Glomerular endothelial cell (primary cell): ENCODE measurements around the gene RND2. TPM values are rescaled to one million over a fixed set of nuclear protein-coding genes. Genes with fewer than 3 reads are reported as not detected.

Experiments used
- DNase-seq: peaks from one replicate; pipeline ENCODE4 v3.0.0-alpha.2; 2011; ENCODE audit warnings: low read depth, low spot score; ENCODE audit errors: extremely low read depth
- total RNA-seq: library from RNA; depleted of rRNA; stranded (reverse); fragments of >200 nt; gene quantifications from 2 replicates; pipeline ENCODE4 v1.2.3, GENCODE V29; 2015

The RND2 gene
- total RNA-seq, 1 donor from 2014 or later = 0.18 TPM

DNA sequence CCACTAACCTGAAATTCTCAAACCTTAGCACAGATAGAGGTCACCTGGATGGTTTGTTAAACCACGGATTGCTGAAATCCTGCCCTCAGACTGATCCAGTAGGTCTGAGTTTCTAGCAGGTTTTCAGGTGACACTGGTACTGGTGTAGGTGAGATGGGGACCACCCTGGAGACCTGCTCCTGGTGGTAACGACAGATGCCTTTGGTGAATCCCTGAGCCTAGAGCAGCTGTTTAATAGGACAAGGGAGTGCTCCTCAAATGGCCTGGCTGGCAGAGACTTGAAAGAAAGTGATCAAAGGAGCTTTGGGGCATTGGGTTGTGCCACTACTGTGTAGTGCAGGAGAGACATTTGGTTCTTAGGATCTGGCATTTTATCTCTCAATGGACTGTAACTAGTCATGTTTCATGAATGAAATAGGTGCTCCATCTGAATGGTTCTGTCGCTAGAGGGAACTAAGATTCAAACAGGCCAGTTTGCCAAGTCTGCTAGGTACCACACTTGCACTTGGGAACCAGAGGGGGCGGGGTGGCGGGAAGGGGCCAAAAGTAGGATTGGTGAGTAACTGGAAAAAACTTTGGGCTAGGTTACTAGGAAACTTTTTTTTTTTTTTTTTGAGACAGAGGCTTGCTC lies 21.4 kb upstream of the RND2 start:
- no peak for DNase-seq

DNA sequence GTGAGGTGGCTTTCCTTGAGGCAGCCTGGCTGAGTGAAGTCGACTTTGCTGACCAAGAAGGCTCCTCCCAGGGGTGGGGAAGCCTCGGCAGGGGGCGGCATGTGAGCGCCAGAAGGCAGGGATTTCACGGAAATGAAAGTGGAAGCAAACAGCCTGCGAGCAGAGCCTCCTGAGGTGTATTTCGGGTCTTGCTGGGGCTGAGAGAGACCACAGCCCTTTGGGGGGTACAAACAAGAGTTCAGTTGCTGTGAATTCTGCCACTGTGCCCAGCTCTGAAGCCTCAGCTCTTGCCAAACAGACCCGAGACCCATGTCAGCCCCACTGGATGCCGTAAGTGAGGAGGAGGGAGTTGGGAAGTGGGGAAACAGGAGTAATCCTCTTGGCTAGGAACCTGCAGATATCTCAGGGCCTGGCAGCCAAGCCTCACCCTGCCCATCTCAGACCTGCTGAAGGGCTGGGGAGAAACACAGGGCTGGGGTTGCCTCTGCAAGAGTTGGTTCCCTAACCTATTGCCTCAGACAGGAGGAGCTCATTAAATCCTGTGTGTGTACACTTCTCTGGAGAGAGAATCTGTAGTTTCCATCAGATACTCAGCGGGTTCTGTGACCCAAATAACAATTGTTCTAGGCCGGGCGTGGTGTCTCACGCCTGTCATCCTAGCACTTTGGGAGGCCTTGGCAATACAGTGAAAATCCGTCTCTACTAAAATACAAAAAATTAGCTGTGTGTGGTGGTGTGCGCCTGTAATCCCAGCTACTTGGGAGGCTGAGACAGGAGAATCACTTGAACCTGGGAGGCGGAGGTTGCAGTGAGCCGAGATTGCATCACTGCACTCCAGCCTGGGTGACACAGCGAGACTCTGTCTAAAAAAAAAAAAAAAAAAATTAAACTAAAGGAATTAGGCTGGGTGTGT lies 18.1 kb upstream of the RND2 start, which contains the start of gene IFI35:
TSS of gene IFI35 (plus strand) at position 146 of the 913 bp plus-strand sequence. CDS start at position 310, 164 bp downstream.
- no peak for DNase-seq

DNA sequence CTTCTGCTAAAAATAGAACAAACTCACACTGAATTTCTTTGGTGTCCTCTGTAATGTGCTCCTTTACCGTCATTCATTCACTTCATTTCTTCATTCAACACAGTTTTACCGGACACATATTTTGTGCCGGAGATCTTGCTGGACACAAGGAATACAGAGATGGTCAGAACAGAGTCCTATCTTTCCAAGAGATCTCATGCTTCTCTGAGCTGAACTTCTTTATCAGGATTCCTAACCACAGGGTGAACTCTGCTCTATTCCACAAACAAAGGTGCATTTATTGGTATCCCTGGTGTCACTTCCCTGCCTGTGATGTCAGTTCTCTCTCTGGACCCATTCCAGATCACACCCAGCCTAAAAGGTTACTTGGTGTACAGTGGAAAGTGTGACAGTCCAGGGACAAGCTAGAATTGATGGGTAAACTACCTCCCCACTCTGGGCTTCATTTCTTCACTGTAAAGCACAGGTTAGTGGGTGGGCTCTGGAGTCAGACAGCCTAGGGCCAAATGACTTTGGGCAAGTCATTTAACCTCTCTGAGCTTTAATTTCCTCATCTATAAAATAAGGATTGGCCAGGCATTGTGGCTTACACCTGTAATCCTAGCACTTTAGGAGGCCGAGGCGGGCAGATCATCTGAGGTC lies 14.2 kb upstream of the RND2 start:
- no peak for DNase-seq

DNA sequence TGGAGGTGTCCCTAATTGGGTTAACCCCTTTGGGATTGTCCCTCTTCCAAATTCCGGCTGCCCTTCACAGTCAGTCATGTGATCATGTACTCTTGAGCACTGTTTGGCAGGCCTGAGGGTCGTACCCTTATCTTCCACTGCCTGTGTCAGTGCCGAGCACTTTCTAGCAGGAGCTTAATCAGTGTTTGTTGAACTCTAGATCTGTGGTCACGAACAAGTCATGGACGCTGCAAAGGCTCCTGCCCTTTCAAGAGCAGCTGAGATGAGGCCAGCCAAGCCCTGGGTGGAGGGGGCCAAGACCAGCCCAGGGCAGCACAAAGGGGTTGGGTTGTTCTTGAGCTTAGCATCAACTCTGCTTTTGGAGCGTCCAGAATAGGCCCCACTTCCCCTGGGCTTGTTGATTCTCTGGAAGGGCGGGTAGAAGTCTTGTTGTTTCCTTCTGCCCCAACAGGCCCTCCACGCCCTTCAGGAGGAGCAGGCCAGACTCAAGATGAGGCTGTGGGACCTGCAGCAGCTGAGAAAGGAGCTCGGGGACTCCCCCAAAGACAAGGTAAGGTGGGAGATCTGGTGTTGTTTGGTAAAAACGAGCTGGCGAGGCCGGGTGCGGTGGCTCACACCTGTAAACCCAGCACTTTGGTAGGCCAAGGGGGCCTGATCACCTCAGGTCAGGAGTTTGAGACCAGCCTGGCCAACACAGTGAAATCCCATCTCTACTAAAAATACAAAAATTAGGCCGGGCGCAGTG lies 13.1 kb upstream of the RND2 start:
- no peak for DNase-seq

DNA sequence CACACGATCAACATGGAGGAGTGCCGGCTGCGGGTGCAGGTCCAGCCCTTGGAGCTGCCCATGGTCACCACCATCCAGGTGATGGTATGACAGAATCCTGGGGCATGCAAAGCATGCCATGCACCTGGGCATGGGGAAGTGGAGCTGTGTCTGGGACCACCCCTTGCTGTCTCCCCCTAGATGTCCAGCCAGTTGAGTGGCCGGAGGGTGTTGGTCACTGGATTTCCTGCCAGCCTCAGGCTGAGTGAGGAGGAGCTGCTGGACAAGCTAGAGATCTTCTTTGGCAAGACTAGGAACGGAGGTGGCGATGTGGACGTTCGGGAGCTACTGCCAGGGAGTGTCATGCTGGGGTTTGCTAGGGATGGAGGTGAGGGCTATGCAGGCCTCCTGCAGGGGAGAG lies 11.7 kb upstream of the RND2 start:
- no peak for DNase-seq

DNA sequence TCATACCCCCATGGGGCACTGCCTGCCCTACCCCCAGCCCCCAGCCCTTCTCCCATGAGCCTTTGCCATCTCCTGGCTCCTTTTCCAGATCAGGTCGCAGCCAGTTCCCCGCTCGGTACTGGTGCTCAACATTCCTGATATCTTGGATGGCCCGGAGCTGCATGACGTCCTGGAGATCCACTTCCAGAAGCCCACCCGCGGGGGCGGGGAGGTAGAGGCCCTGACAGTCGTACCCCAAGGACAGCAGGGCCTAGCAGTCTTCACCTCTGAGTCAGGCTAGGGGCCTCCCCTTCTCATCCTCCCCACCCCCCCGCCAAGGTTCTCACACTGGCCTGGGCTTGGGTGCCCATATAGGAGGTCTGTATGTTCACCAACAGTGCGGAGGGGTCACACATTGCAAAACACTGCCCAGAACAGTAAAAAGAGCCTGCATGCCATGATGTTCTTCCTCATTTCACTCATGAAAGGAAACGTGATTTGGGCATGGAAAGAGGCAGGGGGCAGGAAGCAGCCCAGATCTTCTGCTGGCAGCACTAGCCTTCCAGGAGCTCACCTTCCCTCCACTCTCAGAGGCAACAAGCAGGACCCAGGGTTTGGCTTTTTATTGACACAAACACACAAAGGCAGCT lies 10.9 kb upstream of the RND2 start:
- DNase-seq = no peak

DNA sequence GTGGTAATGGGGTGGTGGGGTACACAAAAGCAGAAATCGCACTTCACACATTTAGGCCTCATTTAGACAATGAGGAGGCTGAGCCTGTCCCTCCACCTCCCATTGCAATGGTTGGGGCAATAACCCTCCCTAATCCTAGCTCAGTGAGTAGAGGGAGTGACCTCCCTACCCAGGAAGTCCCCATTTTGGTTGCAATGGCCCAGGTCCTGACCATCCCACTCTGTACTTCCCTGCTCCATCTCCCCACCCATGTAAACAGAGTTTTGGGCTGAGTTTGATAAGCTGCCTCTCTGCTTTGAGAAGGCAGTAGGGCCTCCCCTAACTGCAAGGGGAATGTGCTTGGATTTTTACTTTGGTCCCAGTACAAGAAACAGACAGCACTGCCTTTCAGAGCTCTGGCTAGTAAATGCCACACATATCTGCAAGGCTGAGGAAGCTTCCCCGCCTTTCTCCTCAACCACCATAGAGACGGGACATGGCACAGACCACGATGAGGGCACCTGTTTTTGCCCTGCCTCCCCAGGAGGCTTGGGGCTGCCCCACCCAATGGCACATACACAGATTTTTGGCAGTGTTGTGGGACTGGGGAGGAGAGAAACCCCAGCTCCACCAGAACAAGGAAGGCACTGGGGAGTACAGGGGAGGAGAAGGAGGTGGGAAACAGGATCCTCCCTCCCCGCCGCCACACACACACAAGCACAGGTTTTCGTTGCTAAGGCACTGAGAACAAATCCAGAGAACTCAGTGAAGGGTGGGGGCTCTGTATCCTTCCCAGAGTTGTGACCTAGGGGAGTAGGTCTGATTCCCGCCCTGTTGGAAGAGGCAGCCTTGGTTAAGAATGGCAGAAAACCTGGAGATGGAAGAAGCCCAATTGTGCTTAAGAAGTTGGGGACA lies 10.1 kb upstream of the RND2 start:
- DNase-seq = no peak

DNA sequence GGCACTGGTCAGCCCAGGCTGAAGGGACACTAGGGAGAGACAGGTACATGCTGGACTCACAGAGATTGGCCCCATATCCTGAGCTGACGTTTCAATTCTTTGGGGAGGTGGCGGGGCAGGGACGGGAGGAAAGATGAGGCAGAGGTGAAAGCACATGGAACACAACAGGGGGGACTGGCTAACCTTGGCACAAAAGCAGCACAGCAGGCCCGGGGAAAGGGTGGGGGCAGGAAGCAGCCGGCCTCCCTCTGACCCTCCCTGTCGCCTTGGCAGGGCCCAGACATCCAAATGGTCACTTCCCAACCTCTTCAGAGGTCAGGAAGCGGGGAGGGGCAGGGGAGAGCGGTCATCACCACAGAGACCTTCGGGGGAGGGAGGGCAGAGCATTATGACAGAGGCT lies 9.5 kb upstream of the RND2 start:
- DNase-seq = no peak

DNA sequence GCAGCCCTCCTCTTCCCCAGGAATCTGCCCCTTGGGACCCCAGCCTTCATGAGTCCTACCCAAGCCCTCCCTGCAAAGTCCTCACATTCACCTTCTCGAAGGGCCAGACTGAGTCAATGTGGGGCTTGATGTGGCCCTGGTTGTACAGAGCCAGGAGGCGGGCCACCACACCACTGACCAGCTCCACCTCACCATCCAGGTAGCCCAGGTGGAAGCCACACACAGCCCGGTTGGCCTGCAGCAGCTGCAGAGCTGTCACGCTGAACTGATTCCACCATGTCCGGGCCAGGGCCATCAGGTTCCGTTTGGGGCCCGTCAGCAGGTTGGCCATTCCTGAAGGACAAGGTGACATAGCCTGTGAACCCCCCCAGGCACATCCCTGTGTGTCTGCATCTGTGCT lies 8.8 kb upstream of the RND2 start:
- DNase-seq = no peak

DNA sequence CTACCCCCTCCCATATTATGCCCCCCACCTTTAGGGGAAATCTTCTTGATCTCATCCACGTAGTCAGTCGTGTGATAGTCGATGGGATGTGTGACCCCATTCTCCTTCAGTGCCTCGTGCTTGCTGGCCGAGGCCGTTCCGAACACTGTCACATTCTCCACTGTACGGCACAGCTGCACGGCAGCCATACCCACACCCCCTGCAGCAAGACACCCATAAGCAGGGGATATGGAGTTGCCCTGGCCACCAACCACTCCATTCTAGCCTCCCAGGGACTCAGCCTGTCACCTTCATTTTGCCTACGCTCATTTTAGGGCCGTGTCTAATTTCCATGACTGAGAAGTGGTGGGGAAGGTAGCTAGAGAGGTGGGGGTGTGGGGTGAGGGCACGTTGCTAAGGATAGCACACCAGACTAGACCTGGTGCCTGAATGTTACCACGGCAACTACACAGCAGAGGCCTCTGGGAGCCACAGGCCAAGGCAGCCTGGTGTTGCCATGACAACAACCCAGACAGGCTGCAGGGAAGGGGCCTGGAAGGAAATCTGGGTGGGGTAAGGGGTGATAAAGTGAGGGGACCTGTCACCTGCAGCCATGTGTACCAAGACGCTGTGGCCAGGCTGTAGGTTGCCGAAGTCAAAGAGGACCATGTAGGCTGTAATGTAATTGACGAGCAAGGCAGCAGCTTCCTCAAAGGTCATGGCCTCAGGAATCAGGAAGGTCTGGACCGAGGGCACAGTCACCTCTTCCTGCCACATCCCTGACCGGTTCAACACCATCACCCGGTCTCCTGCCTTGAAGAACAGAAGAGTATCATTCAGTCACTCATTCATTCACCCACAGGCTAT lies 6.8 kb upstream of the RND2 start:
- DNase-seq = no peak

DNA sequence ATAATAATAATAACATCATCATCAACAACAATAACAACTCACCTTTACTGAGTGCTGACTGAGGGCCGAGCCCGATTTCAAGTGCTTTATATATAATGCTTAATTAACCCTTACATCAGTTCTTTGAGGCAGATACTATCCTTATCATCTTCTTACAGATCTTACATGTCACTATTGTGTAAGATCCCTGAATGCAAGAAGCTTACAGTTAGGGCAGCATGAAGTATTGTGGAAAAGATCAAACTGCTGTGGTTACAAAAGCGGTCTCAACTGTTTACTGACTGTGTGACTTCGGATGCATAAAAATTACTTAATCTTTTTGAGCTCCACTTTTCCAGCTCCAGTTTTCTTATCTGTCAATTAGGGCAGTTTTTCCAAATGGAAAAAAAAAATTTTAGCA lies 6.1 kb upstream of the RND2 start:
- DNase-seq = no peak

DNA sequence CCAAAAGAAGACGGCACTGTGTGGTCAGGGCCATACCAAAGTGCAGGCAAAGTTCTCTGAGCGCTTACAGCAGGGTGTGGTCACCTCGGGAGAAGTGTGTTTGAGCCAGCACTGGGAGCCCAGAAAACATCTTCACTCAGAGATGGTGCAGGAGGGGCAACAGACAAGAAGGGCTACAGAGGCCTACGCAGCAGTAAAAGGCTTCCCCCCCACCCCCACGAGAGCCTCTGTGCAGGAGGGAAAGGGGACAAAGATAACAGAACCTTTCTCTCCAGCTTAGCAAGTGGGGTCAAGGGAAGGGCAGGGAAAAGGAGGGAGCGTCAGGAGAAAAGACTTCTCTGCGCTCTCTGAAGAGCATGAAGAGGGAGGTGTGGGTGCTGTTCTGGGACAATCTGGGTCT lies 5.6 kb upstream of the RND2 start:
- no peak for DNase-seq

DNA sequence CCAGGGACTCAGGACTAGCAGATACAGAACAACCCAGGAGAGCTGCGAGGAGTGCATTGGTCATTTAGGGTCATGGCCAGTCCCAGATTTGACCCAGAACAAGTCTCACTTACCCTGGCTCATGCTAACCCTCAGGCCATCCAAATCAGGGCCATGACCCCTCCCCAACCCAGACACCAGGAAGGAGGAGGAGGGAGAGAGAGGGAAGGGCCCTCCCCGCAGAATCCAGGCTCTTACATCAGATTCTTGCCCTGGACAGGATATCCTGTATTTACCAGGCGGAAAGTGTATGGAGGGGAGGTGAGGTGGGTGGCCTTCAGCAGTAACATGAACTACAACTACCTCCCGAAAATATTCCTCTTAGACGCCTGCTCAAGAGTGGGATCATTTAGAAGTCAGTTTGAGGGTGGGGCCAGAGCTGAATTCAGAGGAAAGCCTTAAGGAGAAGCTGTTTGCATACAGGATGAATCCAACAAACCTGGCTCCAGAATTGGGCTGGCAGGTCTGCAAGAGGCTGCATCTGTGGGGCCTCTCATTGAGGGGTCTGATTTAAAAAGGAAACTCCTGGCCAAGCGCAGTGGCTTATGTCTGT lies 4.9 kb upstream of the RND2 start:
- DNase-seq = no peak

DNA sequence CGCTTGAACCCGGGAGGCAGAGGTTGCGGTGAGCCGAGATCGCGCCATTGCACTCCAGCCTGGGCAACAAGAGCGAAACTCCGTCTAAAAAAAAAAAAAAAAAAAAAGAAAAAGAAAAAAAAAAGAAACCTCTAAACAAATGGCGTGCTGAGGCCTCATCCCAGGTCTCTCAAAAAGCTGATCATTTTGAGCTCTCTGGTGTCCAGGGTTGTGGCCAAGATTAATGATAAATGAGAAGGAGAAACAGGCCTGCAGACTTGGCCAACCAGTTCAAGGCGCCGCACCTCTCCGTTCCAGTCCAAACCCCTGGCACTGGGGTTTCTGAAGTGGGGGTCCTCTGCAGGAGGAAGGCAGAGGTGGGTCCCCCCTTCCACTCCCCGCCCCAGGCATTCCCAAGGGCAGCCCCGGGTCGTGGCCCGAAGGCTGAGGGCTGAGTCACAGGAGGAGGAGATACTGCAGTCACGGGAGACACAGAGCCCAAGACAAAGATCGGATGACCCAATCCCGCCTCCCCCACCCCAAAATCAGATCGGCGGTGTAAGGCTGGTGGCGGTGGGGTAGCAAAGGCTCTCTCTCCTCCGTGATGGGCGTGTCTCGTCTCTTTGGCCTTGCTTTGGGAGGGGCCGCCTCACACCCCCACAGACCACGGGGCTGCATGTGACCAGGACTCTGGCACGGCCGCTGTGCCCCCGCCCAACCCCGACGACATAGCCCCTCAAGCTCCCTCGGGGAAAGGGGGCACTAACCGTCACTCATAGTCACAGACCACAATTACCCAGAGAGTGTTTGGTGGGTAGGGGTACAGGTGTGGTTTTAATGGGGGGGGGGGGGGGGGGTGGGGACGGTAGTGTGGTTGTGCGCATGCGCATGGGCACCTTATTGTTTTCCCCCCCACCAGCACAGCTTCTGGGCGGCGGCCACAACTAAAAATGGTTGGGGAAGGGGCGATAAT lies 4.0 kb upstream of the RND2 start:
- DNase-seq = no peak

DNA sequence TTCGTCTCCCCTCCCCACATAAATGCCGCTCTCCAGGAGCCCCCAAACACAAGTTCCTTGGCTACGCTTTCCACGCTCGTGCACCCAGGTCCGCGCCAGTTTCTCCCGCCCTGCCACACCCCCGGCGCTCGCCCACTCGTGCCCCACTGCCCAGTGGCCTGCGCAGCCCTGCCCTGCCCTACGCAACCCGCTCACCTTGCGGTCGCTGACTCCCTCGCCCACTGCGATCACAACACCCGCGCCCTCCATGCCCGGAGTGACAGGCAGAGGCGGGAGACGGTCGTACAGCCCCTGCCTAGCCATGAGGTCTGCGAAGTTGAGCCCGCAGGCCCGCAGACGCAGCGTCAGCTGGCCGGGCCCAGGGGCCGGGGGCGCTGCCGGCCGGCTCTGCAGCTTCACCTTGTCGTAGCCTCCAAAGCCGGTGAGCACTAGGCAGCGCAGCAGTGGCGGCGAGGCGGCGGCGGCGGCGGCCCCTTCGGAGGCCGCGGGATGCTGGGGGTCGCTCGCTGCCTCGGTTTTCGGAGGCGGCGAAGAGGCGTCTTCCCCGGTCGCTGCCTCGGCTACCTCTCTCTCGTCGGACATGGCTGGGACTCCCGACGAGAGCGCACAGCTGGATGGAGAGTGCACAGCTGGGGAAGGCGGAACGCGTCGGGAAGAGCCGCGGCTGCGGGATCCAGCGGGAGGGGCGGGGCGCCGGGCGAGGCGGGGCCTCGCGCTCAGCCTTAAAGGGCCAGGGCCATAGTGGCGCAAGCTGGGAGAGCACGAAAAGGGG lies 3.1 kb upstream of the RND2 start, which contains the start of gene VAT1:
TSS of gene VAT1 (minus strand) at position 645 of the 772 bp plus-strand sequence. CDS start at position 582, 63 bp downstream.
- DNase-seq = no peak

DNA sequence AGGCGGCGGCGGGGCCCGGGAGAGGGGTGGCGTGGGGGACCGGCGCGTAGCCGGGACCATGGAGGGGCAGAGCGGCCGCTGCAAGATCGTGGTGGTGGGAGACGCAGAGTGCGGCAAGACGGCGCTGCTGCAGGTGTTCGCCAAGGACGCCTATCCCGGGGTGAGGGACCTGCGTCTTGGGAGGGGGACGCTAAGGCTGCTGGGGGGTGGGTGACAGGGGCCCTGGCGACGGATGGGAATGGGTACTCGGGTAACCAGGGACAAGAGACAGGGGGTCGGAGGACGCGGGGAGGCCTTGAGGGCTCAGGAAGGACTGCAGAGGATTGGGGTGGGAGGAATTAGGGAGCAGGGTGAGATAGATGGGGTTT lies 243 bp downstream of the RND2 start:
- no peak for DNase-seq
